HL-60 (cell line): Measurements from ENCODE around the gene EVC.

Experiments used
- DNase-seq, 2 experiments: peaks; one replicate each; pipeline ENCODE4 v3.0.0-alpha.2; 2010 to 2020; ENCODE audit warnings: low read depth in 1 of 2, low spot score in 1 of 2
- H3K27ac ChIP-seq: fragments of 250-450 bp; sonication (Bioruptor Pico); replicated peaks from 2 replicates; pipeline ENCODE4 v1.5.1; 2020; ENCODE audit warnings: mild to moderate bottlenecking, moderate library complexity
- H3K27me3 ChIP-seq: fragments of 250-450 bp; sonication (Bioruptor Pico); 2 replicates; pipeline ENCODE4 v1.5.1; 2021; ENCODE audit warnings: mild to moderate bottlenecking, moderate library complexity; ENCODE audit not compliant: insufficient read depth, poor library complexity, severe bottlenecking
- H3K4me3 ChIP-seq: replicated peaks from 2 replicates; pipeline ENCODE4 v1.5.1; 2011; ENCODE audit warnings: mild to moderate bottlenecking, control low read depth, low read length; ENCODE audit not compliant: insufficient read depth
- GABPA ChIP-seq: IDR thresholded peaks from 2 replicates; pipeline ENCODE4 v1.6.1; 2012; ENCODE audit warnings: low read depth
- POLR2AphosphoS5 ChIP-seq: IDR thresholded peaks from 2 replicates; pipeline ENCODE4 v1.6.1; 2012; ENCODE audit warnings: low read depth
- REST ChIP-seq: IDR thresholded peaks from 2 replicates; pipeline ENCODE4 v1.6.1; 2012; ENCODE audit warnings: low read depth; ENCODE audit not compliant: insufficient replicate concordance
- SPI1 ChIP-seq: IDR thresholded peaks from 2 replicates; pipeline ENCODE4 v1.6.1; 2012; ENCODE audit warnings: low read depth, mild to moderate bottlenecking, borderline replicate concordance
- TF ChIP-seq, protein P1 (sequence below): IDR thresholded peaks from one replicate; pipeline ENCODE4 v1.5.1; 2011; ENCODE audit warnings: low read length, control low read depth, inconsistent platforms; ENCODE audit not compliant: insufficient read depth

EVC gene

DNA sequence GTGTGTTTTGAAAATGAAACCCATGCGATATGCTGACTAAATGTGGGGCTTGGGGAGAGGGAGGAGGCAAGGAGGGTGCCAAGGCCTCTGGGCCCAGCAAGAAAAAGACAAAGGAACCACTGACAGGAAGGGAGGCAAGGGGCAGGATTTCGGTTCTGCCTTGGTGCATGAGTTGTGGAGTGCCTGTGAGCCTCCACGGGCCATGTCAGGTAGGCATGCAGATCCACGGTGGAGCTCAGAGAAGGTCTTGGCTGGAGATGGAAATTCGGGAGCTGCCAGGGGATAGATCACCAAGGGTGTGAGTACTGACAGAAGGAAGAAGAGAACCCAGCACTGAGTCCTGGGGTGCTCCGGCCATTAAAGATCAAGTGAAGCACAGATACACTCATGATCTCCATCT lies 6.7 kb upstream of the EVC start:
- no peak for DNase-seq
- TF ChIP-seq REST (no peak), SPI1 (no peak), GABPA (no peak), POLR2AphosphoS5 (no peak)
- TF ChIP-seq, protein P1, sequence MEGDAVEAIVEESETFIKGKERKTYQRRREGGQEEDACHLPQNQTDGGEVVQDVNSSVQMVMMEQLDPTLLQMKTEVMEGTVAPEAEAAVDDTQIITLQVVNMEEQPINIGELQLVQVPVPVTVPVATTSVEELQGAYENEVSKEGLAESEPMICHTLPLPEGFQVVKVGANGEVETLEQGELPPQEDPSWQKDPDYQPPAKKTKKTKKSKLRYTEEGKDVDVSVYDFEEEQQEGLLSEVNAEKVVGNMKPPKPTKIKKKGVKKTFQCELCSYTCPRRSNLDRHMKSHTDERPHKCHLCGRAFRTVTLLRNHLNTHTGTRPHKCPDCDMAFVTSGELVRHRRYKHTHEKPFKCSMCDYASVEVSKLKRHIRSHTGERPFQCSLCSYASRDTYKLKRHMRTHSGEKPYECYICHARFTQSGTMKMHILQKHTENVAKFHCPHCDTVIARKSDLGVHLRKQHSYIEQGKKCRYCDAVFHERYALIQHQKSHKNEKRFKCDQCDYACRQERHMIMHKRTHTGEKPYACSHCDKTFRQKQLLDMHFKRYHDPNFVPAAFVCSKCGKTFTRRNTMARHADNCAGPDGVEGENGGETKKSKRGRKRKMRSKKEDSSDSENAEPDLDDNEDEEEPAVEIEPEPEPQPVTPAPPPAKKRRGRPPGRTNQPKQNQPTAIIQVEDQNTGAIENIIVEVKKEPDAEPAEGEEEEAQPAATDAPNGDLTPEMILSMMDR, result no peak
- Histone ChIP-seq H3K27ac (no peak overlapping the region), H3K27me3 (peaks cover 22% of the 10 kb centered on the region), H3K4me3 (no peak overlapping the region)

DNA sequence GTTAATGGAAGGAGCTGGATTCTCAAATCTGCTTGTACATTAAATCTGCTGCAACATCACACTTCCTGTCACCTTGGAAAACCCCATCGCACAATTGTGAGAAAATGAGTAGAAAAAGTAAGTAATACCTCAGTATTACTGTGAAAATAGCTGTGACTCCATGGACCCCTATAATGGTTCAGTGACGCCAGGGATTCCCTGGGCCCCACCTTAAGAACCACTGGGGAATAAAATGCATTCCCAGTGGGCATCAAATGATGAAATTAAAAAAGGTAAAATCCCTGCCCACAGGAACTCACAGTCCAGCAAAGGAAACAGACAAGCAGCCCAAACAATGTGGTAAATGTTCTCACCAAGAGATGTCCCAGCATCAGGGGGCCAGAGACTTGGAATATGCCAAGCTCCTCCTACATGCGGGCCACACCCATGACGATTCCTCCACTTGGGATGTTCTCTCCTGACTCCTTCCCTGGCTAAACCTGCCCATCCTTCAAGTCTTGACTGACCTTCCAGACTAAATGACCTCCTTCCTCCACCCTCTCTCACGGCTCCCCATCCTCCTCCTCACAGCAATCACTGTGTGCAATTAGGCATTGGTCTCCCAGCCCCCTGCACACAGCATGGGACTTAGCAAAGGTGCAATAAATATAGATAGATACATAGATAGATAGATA lies 5.2 kb upstream of the EVC start:
- TF ChIP-seq SPI1 (no peak), GABPA (no peak), POLR2AphosphoS5 (no peak), REST (no peak)
- TF ChIP-seq, protein P1, result no peak

GRCh38 chr4:5706486-5707290 lies 4.3 kb upstream of the EVC start:
- no peak overlapping the region for H3K27ac ChIP-seq
- H3K27me3 ChIP-seq, result peaks cover 38% of the 10 kb centered on the region
- no peak overlapping the region for H3K4me3 ChIP-seq
- DNase-seq, result no peak
- TF ChIP-seq REST (no peak), SPI1 (no peak), GABPA (no peak), POLR2AphosphoS5 (no peak)
- TF ChIP-seq, protein P1, result no peak

More for the DNA sequence above, 5.2 kb upstream of the EVC start:
- Histone ChIP-seq H3K27me3 (peaks cover 33% of the 10 kb centered on the region), H3K27ac (no peak overlapping the region), H3K4me3 (no peak overlapping the region)
- no peak for DNase-seq
